ENCODE data around the gene EFCAB6. TPM values are rescaled to one million over a fixed set of nuclear protein-coding genes. Genes with fewer than 3 reads are reported as not detected.

The EFCAB6 gene
- total RNA-seq, 4 donors from 2014 or later: 1.1 to 3.8 (median 2.7) TPM

GRCh38 chr22:43845981-43846380 lies 33.9 kb upstream of the EFCAB6 start:
- no peak for ATAC-seq
- TF ChIP-seq EP300 (IDR thresholded peaks at IDR 0.05): no peak
- TF ChIP-seq, protein P1, sequence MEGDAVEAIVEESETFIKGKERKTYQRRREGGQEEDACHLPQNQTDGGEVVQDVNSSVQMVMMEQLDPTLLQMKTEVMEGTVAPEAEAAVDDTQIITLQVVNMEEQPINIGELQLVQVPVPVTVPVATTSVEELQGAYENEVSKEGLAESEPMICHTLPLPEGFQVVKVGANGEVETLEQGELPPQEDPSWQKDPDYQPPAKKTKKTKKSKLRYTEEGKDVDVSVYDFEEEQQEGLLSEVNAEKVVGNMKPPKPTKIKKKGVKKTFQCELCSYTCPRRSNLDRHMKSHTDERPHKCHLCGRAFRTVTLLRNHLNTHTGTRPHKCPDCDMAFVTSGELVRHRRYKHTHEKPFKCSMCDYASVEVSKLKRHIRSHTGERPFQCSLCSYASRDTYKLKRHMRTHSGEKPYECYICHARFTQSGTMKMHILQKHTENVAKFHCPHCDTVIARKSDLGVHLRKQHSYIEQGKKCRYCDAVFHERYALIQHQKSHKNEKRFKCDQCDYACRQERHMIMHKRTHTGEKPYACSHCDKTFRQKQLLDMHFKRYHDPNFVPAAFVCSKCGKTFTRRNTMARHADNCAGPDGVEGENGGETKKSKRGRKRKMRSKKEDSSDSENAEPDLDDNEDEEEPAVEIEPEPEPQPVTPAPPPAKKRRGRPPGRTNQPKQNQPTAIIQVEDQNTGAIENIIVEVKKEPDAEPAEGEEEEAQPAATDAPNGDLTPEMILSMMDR (IDR thresholded peaks at IDR 0.05): no peak
- no peak for TF ChIP-seq POLR2A (IDR thresholded peaks at IDR 0.05)
- no peak for TF ChIP-seq POLR2AphosphoS5 (IDR thresholded peaks at IDR 0.05)
- Histone ChIP-seq H3K9me3 (no peaks in the 10 kb centered on the region), H3K4me3 (no peak overlapping the region), H3K36me3 (no peaks in the 10 kb centered on the region), H3K27me3 (peaks cover 55% of the 10 kb centered on the region), H3K4me1 (no peaks in the 10 kb centered on the region), H3K27ac (no peak overlapping the region)
- WGBS, 2 donors (ENCODE audit: low coverage in 1 of 2): 61 to 70% methylated on average over 8 to 9 of the region's 11 CpGs

DNA sequence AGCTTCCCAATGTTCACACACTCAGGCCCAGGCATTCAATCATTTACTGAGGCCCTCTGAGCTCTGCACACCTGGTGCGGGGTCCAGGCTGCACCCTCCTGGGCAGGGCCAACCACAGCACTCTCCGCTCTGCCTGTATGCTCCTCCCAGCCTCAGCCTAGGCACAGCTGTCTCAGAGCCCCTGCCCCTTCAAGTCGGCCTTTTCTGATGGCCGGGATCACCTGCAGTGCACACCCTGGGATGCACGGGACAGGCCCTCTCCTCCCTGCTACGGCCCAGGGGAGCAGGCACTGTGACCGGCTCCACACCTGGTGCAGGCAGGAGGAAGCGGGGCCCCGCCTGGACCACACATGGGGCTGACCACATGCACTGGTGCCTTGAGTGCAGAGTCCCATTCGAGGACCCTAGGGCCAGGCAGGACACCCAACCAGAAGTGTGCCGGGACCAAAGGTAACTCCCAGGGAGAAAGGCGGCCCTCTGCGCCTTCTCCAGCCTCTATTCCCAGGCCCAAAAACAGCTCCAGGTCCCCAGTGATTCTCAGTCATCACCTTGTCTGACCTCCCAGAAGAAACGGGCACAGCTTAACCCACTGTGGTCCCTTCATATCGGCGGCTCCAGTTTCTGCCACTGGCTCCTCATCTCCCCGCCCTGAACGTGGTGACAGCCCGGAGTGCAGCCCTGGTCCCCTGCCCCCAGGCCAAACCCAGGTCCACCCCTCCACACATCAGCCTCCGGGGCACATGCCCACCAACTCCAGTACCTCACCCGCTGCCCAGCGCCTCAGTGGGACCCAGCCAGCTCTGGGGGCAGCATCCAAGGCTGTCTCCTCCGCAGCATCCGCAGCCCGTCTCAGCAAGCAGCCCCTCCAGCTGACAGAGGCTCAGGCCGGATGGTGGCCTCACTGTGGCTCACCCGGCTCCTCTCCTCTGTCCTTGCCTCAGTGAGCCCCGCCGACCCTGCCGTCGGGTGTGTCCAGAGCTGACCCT lies 32.7 kb upstream of the EFCAB6 start:
- peaks cover 54% of the 10 kb centered on the region for H3K27me3 ChIP-seq
- no peak for TF ChIP-seq POLR2AphosphoS5 (IDR thresholded peaks at IDR 0.05)
- TF ChIP-seq, protein P1 (IDR thresholded peaks at IDR 0.05): no peak
- no peaks in the 10 kb centered on the region for H3K9me3 ChIP-seq
- no peak overlapping the region for H3K4me3 ChIP-seq
- H3K4me1 ChIP-seq: no peaks in the 10 kb centered on the region
- 65 to 86% methylated on average over 7 to 8 of the region's 31 CpGs for WGBS, 2 donors (ENCODE audit: low coverage in 1 of 2)
- H3K36me3 ChIP-seq: no peaks in the 10 kb centered on the region
- ATAC-seq: no peak
- no peak overlapping the region for H3K27ac ChIP-seq

DNA sequence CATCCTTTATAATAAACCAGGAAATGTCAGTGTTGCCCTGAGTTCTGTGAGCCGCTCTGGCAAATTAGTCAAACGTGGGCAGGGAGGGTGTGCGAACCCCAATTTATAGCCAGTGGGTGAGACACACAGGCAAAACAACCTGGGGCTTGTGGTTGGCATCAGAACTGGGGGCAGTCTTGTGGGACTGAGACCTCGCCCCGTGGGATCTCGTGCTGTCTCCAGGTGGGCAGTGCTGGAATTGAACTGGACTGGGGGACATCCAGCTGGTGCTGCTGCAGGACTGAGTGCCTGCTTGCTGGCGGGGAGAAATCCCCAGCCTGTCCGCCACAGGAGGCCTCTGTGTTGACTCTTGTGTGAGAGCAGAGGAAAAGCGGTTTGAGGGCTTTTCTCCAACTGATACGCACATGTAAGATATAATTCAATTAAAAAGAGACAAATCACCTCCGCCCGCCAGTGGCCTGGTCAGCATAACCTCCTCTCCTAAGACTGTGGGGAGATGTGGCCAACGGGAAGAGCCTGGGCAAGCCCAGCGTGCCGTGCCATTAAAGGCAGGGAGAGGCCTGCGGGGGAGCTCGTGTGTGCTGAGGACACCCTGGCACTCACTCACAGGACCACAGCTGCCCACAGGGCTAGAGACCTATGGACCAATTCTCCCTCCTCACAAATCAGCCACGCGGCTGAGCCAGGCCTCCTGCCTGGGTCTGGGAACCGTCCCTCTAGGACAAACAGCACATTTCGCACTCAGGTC lies 31.9 kb upstream of the EFCAB6 start:
- H3K27me3 ChIP-seq: peaks cover 45% of the 10 kb centered on the region
- no peaks in the 10 kb centered on the region for H3K4me1 ChIP-seq
- H3K36me3 ChIP-seq: no peaks in the 10 kb centered on the region
- no peak for ATAC-seq
- no peak overlapping the region for H3K27ac ChIP-seq
- no peaks in the 10 kb centered on the region for H3K9me3 ChIP-seq
- no peak for TF ChIP-seq EP300 (IDR thresholded peaks at IDR 0.05)
- no peak for TF ChIP-seq POLR2AphosphoS5 (IDR thresholded peaks at IDR 0.05)
- TF ChIP-seq, protein P1 (IDR thresholded peaks at IDR 0.05): no peak
- TF ChIP-seq POLR2A (IDR thresholded peaks at IDR 0.05): no peak
- no peak overlapping the region for H3K4me3 ChIP-seq
- 50 to 81% methylated on average over 2 to 11 of the region's 21 CpGs for WGBS, 2 donors (ENCODE audit: low coverage in 1 of 2)

DNA sequence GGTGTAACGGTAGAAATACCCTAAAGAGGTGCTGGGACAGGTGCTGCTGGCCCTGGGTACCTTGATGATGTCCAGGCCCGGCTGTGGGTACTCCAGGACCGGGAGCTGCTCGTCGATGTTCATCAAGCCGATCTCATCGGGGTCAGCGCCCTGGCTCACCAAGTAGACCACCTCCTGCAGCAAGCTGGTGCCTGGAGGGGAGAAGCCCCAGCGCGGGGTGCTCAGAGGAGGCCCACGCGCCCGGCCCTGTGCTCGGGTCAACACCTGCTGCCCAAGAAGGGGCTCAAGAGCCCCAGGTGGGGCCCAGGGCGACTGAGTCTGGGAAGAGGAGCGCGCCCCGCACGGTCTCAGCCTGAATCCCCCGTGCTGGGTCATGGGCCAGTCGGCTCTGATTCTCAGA lies 29.6 kb upstream of the EFCAB6 start:
- no peak for ATAC-seq
- Histone ChIP-seq H3K27me3 (peaks cover 25% of the 10 kb centered on the region), H3K9me3 (no peaks in the 10 kb centered on the region), H3K4me3 (no peak overlapping the region), H3K4me1 (no peaks in the 10 kb centered on the region), H3K36me3 (no peaks in the 10 kb centered on the region), H3K27ac (no peak overlapping the region)
- WGBS, 2 donors (ENCODE audit: low coverage in 1 of 2): 72% methylated on average over 2 of the region's 21 CpGs; no CpG with 5 or more reads in 1 of the 2 donors
- TF ChIP-seq POLR2A (IDR thresholded peaks at IDR 0.05): no peak
- TF ChIP-seq, protein P1 (IDR thresholded peaks at IDR 0.05): no peak
- TF ChIP-seq POLR2AphosphoS5 (IDR thresholded peaks at IDR 0.05): no peak
- TF ChIP-seq EP300 (IDR thresholded peaks at IDR 0.05): no peak

All from gastroesophageal sphincter (tissue), 4 donors.